DOHH2 (cell line): Measurements from ENCODE around the gene FXYD1.

Source experiments
- CTCF ChIP-seq: fragments of 200-600 bp; sonication (generic); IDR thresholded peaks from one replicate; pipeline ENCODE4 v1.5.1; 2014; ENCODE audit warnings: antibody characterized with exemption, mild to moderate bottlenecking, low read depth, low read length; ENCODE audit not compliant: poor library complexity, severe bottlenecking
- EZH2phosphoT487 ChIP-seq: fragments of 200-600 bp; sonication (generic); IDR thresholded peaks from 2 replicates; pipeline ENCODE4 v1.6.1; 2017; ENCODE audit warnings: borderline replicate concordance, mild to moderate bottlenecking, antibody characterized with exemption, low read length, moderate library complexity, mixed read lengths

DNA sequence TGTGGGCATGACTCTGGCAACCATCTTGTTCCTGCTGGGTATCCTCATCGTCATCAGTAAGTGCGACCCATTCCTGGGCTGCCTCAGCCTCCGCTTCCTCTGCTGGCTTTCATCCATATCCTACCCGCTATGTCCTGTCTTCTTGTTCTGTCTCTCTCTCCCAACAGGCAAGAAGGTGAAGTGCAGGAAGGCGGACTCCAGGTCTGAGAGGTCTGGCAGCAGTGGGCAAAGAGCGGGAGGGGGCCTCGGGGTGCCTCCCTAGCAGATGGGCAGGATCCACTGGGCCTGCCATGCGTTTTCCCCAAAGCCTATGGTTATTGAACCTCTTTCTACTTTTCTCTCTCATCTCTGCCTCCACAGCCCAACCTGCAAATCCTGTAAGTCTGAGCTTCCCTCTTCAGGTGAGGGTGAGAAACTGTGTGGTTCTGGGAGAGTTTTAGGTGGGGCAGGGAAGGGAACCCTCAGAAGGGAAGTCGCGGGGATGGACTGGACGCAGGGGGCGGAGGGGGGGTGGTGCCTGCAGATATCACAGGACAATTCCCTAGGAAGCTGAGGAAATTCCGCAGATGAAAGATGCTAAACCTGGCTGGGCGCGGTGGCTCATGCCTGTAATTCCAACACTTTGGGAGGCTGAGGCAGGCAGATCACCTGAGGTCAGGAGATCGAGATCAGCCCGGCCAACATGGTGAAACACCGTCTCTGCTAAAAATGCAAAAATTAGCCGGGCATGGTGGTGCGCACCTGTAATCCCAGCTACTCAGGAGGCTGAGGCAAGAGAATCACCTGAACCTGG is 12.8 kb downstream of the FXYD1 start:
- TF ChIP-seq CTCF, result no peak
- no peak for TF ChIP-seq EZH2phosphoT487
